Measurements from ENCODE around the gene PIEZO2.

DNA sequence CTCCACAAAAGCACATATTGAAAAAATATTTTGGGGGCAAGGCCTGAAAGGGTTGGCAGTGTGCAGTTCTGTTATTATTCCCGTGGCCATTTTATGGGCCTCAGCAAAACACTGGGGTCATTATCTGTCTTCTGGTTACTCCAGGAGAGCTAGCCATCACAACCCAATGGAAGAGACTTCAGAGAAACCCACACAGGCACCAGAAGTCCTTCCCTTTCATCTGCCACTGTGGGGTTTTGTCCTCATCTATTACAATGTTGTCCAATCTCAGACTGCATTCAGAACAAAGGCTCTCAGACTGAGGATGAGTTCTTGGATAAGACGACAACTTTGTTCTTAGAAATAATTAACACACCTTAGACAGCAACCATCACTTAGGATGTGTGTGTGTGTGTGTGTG, 98.4 kb downstream of the PIEZO2 start:
- TF ChIP-seq POLR2A (IDR thresholded peaks at IDR 0.05; ENCODE audit: low read depth) (no peak), POLR2AphosphoS5 (IDR thresholded peaks at IDR 0.05) (no peak)
